Neural progenitor cell (in vitro differentiated cells): ENCODE results near the gene OR51F2. TPM values are rescaled to one million over a fixed set of nuclear protein-coding genes. Genes with fewer than 3 reads are reported as not detected.

Experiments used
- DNase-seq: peaks from one replicate; pipeline ENCODE4 v3.0.0-alpha.2; 2016; ENCODE audit warnings: low spot score
- H2AFZ ChIP-seq: fragments of 200-600 bp; sonication (generic); replicated peaks from 2 replicates; pipeline ENCODE4 v1.6.1; 2016; ENCODE audit warnings: antibody characterized with exemption
- H3F3A ChIP-seq: fragments of 200-600 bp; sonication (generic); 2 replicates; pipeline ENCODE4 v1.6.1; 2016; ENCODE audit warnings: antibody characterized with exemption, low read depth
- H3K27ac ChIP-seq: fragments of 200-600 bp; sonication (generic); 2 replicates; pipeline ENCODE4 v1.5.1; 2016; ENCODE audit warnings: mild to moderate bottlenecking
- H3K27me3 ChIP-seq: fragments of 200-600 bp; sonication (generic); 2 replicates; pipeline ENCODE4 v1.6.1; 2016; ENCODE audit warnings: mild to moderate bottlenecking, moderate library complexity
- H3K36me3 ChIP-seq: fragments of 200-600 bp; sonication (generic); 2 replicates; pipeline ENCODE4 v1.5.1; 2016
- H3K4me1 ChIP-seq: fragments of 200-600 bp; sonication (generic); 2 replicates; pipeline ENCODE4 v1.6.1; 2016; ENCODE audit warnings: mixed run types
- H3K4me2 ChIP-seq: fragments of 200-600 bp; sonication (generic); 2 replicates; pipeline ENCODE4 v1.6.1; 2016
- H3K4me3 ChIP-seq: fragments of 200-600 bp; sonication (generic); 2 replicates; pipeline ENCODE4 v1.5.1; 2016
- H3K79me2 ChIP-seq: fragments of 200-600 bp; sonication (generic); 2 replicates; pipeline ENCODE4 v1.6.1; 2016; ENCODE audit warnings: low read depth
- H3K9ac ChIP-seq: fragments of 200-600 bp; sonication (generic); 2 replicates; pipeline ENCODE4 v1.6.1; 2016
- H3K9me3 ChIP-seq: fragments of 200-600 bp; sonication (generic); 2 replicates; pipeline ENCODE4 v1.5.1; 2016; ENCODE audit warnings: low read depth
- H4K20me1 ChIP-seq: fragments of 200-600 bp; sonication (generic); 2 replicates; pipeline ENCODE4 v1.6.1; 2016; ENCODE audit warnings: low read depth
- H3K27ac Mint-ChIP-seq: 3 replicates; pipeline ENCODE4 v1.8.0; 2021; ENCODE audit warnings: mixed read lengths
- H3K27me3 Mint-ChIP-seq: 2 replicates; pipeline ENCODE4 v1.8.0; 2022; ENCODE audit warnings: low read depth, mild to moderate bottlenecking, inconsistent platforms, moderate library complexity, mixed read lengths; ENCODE audit not compliant: insufficient read depth
- H3K36me3 Mint-ChIP-seq: 3 replicates; pipeline ENCODE4 v1.8.0; 2021; ENCODE audit warnings: mixed read lengths
- H3K4me1 Mint-ChIP-seq: 3 replicates; pipeline ENCODE4 v1.8.0; 2021; ENCODE audit warnings: mixed read lengths
- H3K4me3 Mint-ChIP-seq: 3 replicates; pipeline ENCODE4 v1.8.0; 2021; ENCODE audit warnings: mild to moderate bottlenecking, moderate library complexity, mixed read lengths
- H3K9me3 Mint-ChIP-seq: 3 replicates; pipeline ENCODE4 v1.8.0; 2020; ENCODE audit warnings: mixed read lengths
- EZH2 ChIP-seq: fragments of 200-600 bp; sonication (generic); IDR thresholded peaks from 2 replicates; pipeline ENCODE4 v1.6.1; 2017; ENCODE audit warnings: antibody characterized with exemption, mild to moderate bottlenecking, moderate library complexity
- EZH2phosphoT487 ChIP-seq: fragments of 200-600 bp; sonication (generic); IDR thresholded peaks from 2 replicates; pipeline ENCODE4 v1.6.1; 2017; ENCODE audit warnings: antibody characterized with exemption
- total RNA-seq: library from RNA; depleted of rRNA; stranded (reverse); fragments of >200 nt; gene quantifications from 2 replicates; pipeline ENCODE4 v1.2.3, GENCODE V29; 2015; ENCODE audit warnings: low replicate concordance
- TF ChIP-seq, protein P1 (sequence below): fragments of 200-600 bp; sonication (generic); IDR thresholded peaks from 2 replicates; pipeline ENCODE4 v1.5.1; 2017; ENCODE audit warnings: antibody characterized with exemption, mild to moderate bottlenecking

Gene OR51F2
- total RNA-seq, 1 donor from 2014 or later: not detected

GRCh38 chr11:4865855-4866254 lies 44.7 kb downstream of the OR51F2 start:
- TF ChIP-seq EZH2: no peak
- TF ChIP-seq, protein P1, sequence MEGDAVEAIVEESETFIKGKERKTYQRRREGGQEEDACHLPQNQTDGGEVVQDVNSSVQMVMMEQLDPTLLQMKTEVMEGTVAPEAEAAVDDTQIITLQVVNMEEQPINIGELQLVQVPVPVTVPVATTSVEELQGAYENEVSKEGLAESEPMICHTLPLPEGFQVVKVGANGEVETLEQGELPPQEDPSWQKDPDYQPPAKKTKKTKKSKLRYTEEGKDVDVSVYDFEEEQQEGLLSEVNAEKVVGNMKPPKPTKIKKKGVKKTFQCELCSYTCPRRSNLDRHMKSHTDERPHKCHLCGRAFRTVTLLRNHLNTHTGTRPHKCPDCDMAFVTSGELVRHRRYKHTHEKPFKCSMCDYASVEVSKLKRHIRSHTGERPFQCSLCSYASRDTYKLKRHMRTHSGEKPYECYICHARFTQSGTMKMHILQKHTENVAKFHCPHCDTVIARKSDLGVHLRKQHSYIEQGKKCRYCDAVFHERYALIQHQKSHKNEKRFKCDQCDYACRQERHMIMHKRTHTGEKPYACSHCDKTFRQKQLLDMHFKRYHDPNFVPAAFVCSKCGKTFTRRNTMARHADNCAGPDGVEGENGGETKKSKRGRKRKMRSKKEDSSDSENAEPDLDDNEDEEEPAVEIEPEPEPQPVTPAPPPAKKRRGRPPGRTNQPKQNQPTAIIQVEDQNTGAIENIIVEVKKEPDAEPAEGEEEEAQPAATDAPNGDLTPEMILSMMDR: no peak
- no peak for TF ChIP-seq EZH2phosphoT487
- H3K9ac ChIP-seq: no peak overlapping the region
- H2AFZ ChIP-seq: no peak overlapping the region
- no peak for DNase-seq
- H3K27me3 Mint-ChIP-seq: no peaks in the 10 kb centered on the region
- H3K27ac Mint-ChIP-seq: no peak overlapping the region
- H3K27me3 ChIP-seq: no peaks in the 10 kb centered on the region
- H3K27ac ChIP-seq: no peak overlapping the region
- no peaks in the 10 kb centered on the region for H3K9me3 ChIP-seq
- H3K4me3 Mint-ChIP-seq: no peak overlapping the region
- no peaks in the 10 kb centered on the region for H3K36me3 Mint-ChIP-seq
- no peak overlapping the region for H3K4me3 ChIP-seq
- no peaks in the 10 kb centered on the region for H3K36me3 ChIP-seq
- no peaks in the 10 kb centered on the region for H4K20me1 ChIP-seq
- no peaks in the 10 kb centered on the region for H3K79me2 ChIP-seq
- peaks cover 9% of the 10 kb centered on the region for H3F3A ChIP-seq
- no peak overlapping the region for H3K4me2 ChIP-seq
- peaks cover 8% of the 10 kb centered on the region for H3K4me1 ChIP-seq
- H3K9me3 Mint-ChIP-seq: peaks cover 3% of the 10 kb centered on the region
- no peaks in the 10 kb centered on the region for H3K4me1 Mint-ChIP-seq

Other genes starting within 250 kb of the OR51F2 start
- not detected in 2 replicates for gene OR52I2, start 239.6 kb upstream of the OR51F2 start, total RNA-seq
- gene OR52I1, start 227.3 kb upstream of the OR51F2 start, total RNA-seq: not detected in 2 replicates
- gene TRIM68, start 213.1 kb upstream of the OR51F2 start, total RNA-seq: 10.5 and 19.5 TPM in 2 replicates
- not detected in 2 replicates for gene OR51D1, start 183.8 kb upstream of the OR51F2 start, total RNA-seq
- gene OR51E1, start 177.3 kb upstream of the OR51F2 start, total RNA-seq: not detected in 2 replicates
- not detected in 2 replicates for gene OR51E2, start 123.5 kb upstream of the OR51F2 start, total RNA-seq
- gene MMP26, start 116.5 kb upstream of the OR51F2 start, total RNA-seq: not detected in 2 replicates
- gene OR51F1, start 51.4 kb upstream of the OR51F2 start, total RNA-seq: not detected in 2 replicates
- not detected in 2 replicates for gene OR52R1, start 16.9 kb upstream of the OR51F2 start, total RNA-seq
- not detected in 2 replicates for gene OR51S1, start 27.9 kb downstream of the OR51F2 start, total RNA-seq
- not detected in 2 replicates for gene OR51T1, start 60.6 kb downstream of the OR51F2 start, total RNA-seq
- not detected in 2 replicates for gene OR51A7, start 82.5 kb downstream of the OR51F2 start, total RNA-seq
- not detected in 2 replicates for gene OR51G2, start 98.0 kb downstream of the OR51F2 start, total RNA-seq
- gene OR51G1, start 103.0 kb downstream of the OR51F2 start, total RNA-seq: not detected in 2 replicates
- gene OR51A4, start 126.3 kb downstream of the OR51F2 start, total RNA-seq: not detected in 2 replicates
- not detected in 2 replicates for gene OR51A2, start 134.4 kb downstream of the OR51F2 start, total RNA-seq
- gene OR51L1, start 173.5 kb downstream of the OR51F2 start, total RNA-seq: not detected in 2 replicates
- not detected in 2 replicates for gene OR52J3, start 225.2 kb downstream of the OR51F2 start, total RNA-seq
- gene OR52E2, start 238.3 kb downstream of the OR51F2 start, total RNA-seq: not detected in 2 replicates
- not detected in 2 replicates for gene OR52E1, start 248.3 kb downstream of the OR51F2 start, total RNA-seq